ENCODE measurements around the gene KCNIP3. TPM values are rescaled to one million over a fixed set of nuclear protein-coding genes. Genes with fewer than 3 reads are reported as not detected.
"Not testable (repeated sequence)": the region's sequence is repeated elsewhere in the genome, so short reads cannot be mapped to it uniquely, and the experiment has no call there.

The KCNIP3 gene
- polyA plus RNA-seq, 1 donor from 2014 or later: not detected

GRCh38 chr2:95403204-95403721 is 106.1 kb downstream of the KCNIP3 start:
- H3K27me3 Mint-ChIP-seq, H3K9me3 Mint-ChIP-seq, H3K36me3 Mint-ChIP-seq: not testable (repeated sequence)
- Mint-ChIP-seq H3K4me1 (peaks cover 11 to 17% (median 14%) of the 10 kb centered on the region in 3 donors), H3K27ac (peak overlapping the region; percentile 85 to 93 (median 93)), H3K4me3 (peak overlapping the region; percentile 97 to 99 (median 99))

GRCh38 chr2:95403824-95404223 is 106.7 kb downstream of the KCNIP3 start:
- Mint-ChIP-seq H3K4me1 (peaks cover 11 to 17% (median 13%) of the 10 kb centered on the region in 3 donors), H3K4me3 (peak overlapping the region; percentile 97 to 99 (median 99))
- not testable (repeated sequence) for H3K27ac Mint-ChIP-seq, H3K9me3 Mint-ChIP-seq, H3K27me3 Mint-ChIP-seq, H3K36me3 Mint-ChIP-seq

GRCh38 chr2:95404676-95405075 is 107.5 kb downstream of the KCNIP3 start:
- H3K27ac Mint-ChIP-seq, H3K4me3 Mint-ChIP-seq: not testable (repeated sequence)
- H3K4me1 Mint-ChIP-seq: peaks cover 11 to 15% (median 13%) of the 10 kb centered on the region in 3 donors

GRCh38 chr2:95411239-95411638 is 114.1 kb downstream of the KCNIP3 start:
- H3K9me3 Mint-ChIP-seq, H3K36me3 Mint-ChIP-seq, H3K4me1 Mint-ChIP-seq, H3K4me3 Mint-ChIP-seq, H3K27ac Mint-ChIP-seq, H3K27me3 Mint-ChIP-seq: not testable (repeated sequence)

More at GRCh38 chr2:95404676-95405075, 107.5 kb downstream of the KCNIP3 start:
- not testable (repeated sequence) for H3K36me3 Mint-ChIP-seq, H3K9me3 Mint-ChIP-seq, H3K27me3 Mint-ChIP-seq

GRCh38 chr2:95414015-95414594 is 117.0 kb downstream of the KCNIP3 start:
- not testable (repeated sequence) for H3K4me1 Mint-ChIP-seq, H3K9me3 Mint-ChIP-seq, H3K27me3 Mint-ChIP-seq, H3K36me3 Mint-ChIP-seq
- Mint-ChIP-seq H3K4me3 (peak overlapping the region in 1 of 4 donors; percentile 19), H3K27ac (peak overlapping the region in 1 of 3 donors; percentile 80)

- H3K9me3 Mint-ChIP-seq, H3K27me3 Mint-ChIP-seq, H3K4me1 Mint-ChIP-seq, H3K36me3 Mint-ChIP-seq, H3K27ac Mint-ChIP-seq, H3K4me3 Mint-ChIP-seq: not testable (repeated sequence)
Measured at GRCh38 chr2:95415138-95415537, 118.0 kb downstream of the KCNIP3 start.

GRCh38 chr2:95415561-95415960 is 118.4 kb downstream of the KCNIP3 start:
- H3K9me3 Mint-ChIP-seq, H3K36me3 Mint-ChIP-seq, H3K4me1 Mint-ChIP-seq, H3K4me3 Mint-ChIP-seq, H3K27ac Mint-ChIP-seq, H3K27me3 Mint-ChIP-seq: not testable (repeated sequence)

GRCh38 chr2:95427196-95427867 is 130.2 kb downstream of the KCNIP3 start:
- H3K4me3 Mint-ChIP-seq, H3K27ac Mint-ChIP-seq, H3K27me3 Mint-ChIP-seq, H3K36me3 Mint-ChIP-seq, H3K9me3 Mint-ChIP-seq, H3K4me1 Mint-ChIP-seq: not testable (repeated sequence)

GRCh38 chr2:95429748-95430467 is 132.8 kb downstream of the KCNIP3 start:
- not testable (repeated sequence) for H3K27me3 Mint-ChIP-seq, H3K4me3 Mint-ChIP-seq, H3K9me3 Mint-ChIP-seq, H3K4me1 Mint-ChIP-seq, H3K27ac Mint-ChIP-seq, H3K36me3 Mint-ChIP-seq

GRCh38 chr2:95433373-95433772 is 136.2 kb downstream of the KCNIP3 start:
- H3K36me3 Mint-ChIP-seq, H3K9me3 Mint-ChIP-seq, H3K27ac Mint-ChIP-seq, H3K4me1 Mint-ChIP-seq, H3K4me3 Mint-ChIP-seq, H3K27me3 Mint-ChIP-seq: not testable (repeated sequence)

- H3K27ac Mint-ChIP-seq, H3K27me3 Mint-ChIP-seq, H3K9me3 Mint-ChIP-seq, H3K36me3 Mint-ChIP-seq, H3K4me3 Mint-ChIP-seq, H3K4me1 Mint-ChIP-seq: not testable (repeated sequence)
Measured at GRCh38 chr2:95433973-95434372, 136.8 kb downstream of the KCNIP3 start.

GRCh38 chr2:95434507-95435076 is 137.4 kb downstream of the KCNIP3 start:
- H3K36me3 Mint-ChIP-seq, H3K27me3 Mint-ChIP-seq, H3K4me3 Mint-ChIP-seq, H3K27ac Mint-ChIP-seq, H3K9me3 Mint-ChIP-seq, H3K4me1 Mint-ChIP-seq: not testable (repeated sequence)

GRCh38 chr2:95435162-95435871 is 138.2 kb downstream of the KCNIP3 start:
- not testable (repeated sequence) for H3K4me3 Mint-ChIP-seq, H3K4me1 Mint-ChIP-seq, H3K36me3 Mint-ChIP-seq, H3K27ac Mint-ChIP-seq, H3K27me3 Mint-ChIP-seq, H3K9me3 Mint-ChIP-seq
